Measurements from ENCODE around the gene CHRNB1. TPM values are rescaled to one million over a fixed set of nuclear protein-coding genes. Genes with fewer than 3 reads are reported as not detected.

CHRNB1 gene
- total RNA-seq, 1 experiment from 2014 or later: 1.7 TPM

- CTCF ChIA-PET: no interaction called here
- H3K27ac Mint-ChIP-seq (ENCODE audit: unreplicated experiment): no peak overlapping the region
- no peaks in the 10 kb centered on the region for H3K9me3 Mint-ChIP-seq (ENCODE audit: unreplicated experiment)
These were observed 26.2 kb upstream of the CHRNB1 start for GRCh38 chr17:7418472-7419152.

GRCh38 chr17:7419819-7420610, 24.8 kb upstream of the CHRNB1 start, which contains the start of gene SPEM1:
Gene SPEM1, plus strand, starts transcription at chr17:7420324. Its CDS starts 61 bp downstream, at chr17:7420385.
- Histone ChIP-seq H3K4me3 (ENCODE audit: low read depth, low read length) (no peak within 1 kb of the TSS), H3K9me3 (no peaks in the 10 kb centered on the region), H3K4me1 (no peaks in the 10 kb centered on the region), H3K36me3 (ENCODE audit: control insufficient read depth, insufficient read depth, low read length) (no peaks in the 10 kb centered on the region), H3K27me3 (replicated peaks; ENCODE audit: control insufficient read depth, insufficient read depth, low read length) (no peaks in the 10 kb centered on the region)
- H3K4me3 Mint-ChIP-seq (ENCODE audit: unreplicated experiment): no peak within 1 kb of the TSS
- no peaks in the 10 kb centered on the region for H3K36me3 Mint-ChIP-seq (ENCODE audit: insufficient read depth, unreplicated experiment)
- H3K9me3 Mint-ChIP-seq (ENCODE audit: unreplicated experiment): no peaks in the 10 kb centered on the region
- TF ChIP-seq CTCF (IDR thresholded peaks at IDR 0.05; ENCODE audit: insufficient read depth in 1 of 2, low read depth in 1 of 2, low read length in 1 of 2, severe bottlenecking in 1 of 2, unreplicated experiment in 1 of 2): no peak
- H3K4me1 Mint-ChIP-seq (ENCODE audit: low read depth, unreplicated experiment): no peaks in the 10 kb centered on the region
- intact Hi-C loops (cut with micrococcal nuclease; ENCODE audit: unreplicated experiment): no loop called here
- H3K27me3 Mint-ChIP-seq (ENCODE audit: insufficient read depth, unreplicated experiment): no peaks in the 10 kb centered on the region
- ChIA-PET POLR2A (no interaction called here), CTCF (no interaction called here)
- no TSS peak for BruUV-seq (replicated peaks)
- no peak for DNase-seq
- H3K27ac Mint-ChIP-seq (ENCODE audit: unreplicated experiment): no peak within 1 kb of the TSS

More at GRCh38 chr17:7418472-7419152, 26.2 kb upstream of the CHRNB1 start:
- no TSS peak for BruUV-seq (replicated peaks)
- H3K9me3 ChIP-seq: no peaks in the 10 kb centered on the region
- Mint-ChIP-seq H3K4me1 (ENCODE audit: low read depth, unreplicated experiment) (no peaks in the 10 kb centered on the region), H3K4me3 (ENCODE audit: unreplicated experiment) (no peak overlapping the region), H3K27me3 (ENCODE audit: insufficient read depth, unreplicated experiment) (no peaks in the 10 kb centered on the region), H3K36me3 (ENCODE audit: insufficient read depth, unreplicated experiment) (no peaks in the 10 kb centered on the region)
- H3K4me3 ChIP-seq (ENCODE audit: low read depth, low read length): no peak overlapping the region
- no peak for DNase-seq
- TF ChIP-seq CTCF (IDR thresholded peaks at IDR 0.05; ENCODE audit: insufficient read depth in 1 of 2, low read depth in 1 of 2, low read length in 1 of 2, severe bottlenecking in 1 of 2, unreplicated experiment in 1 of 2): no peak
- intact Hi-C loops (cut with micrococcal nuclease; ENCODE audit: unreplicated experiment): no loop called here
- no peaks in the 10 kb centered on the region for H3K4me1 ChIP-seq
- H3K27me3 ChIP-seq (replicated peaks; ENCODE audit: control insufficient read depth, insufficient read depth, low read length): no peaks in the 10 kb centered on the region
- POLR2A ChIA-PET: no interaction called here
- no peaks in the 10 kb centered on the region for H3K36me3 ChIP-seq (ENCODE audit: control insufficient read depth, insufficient read depth, low read length)

GRCh38 chr17:7421186-7421585, 23.7 kb upstream of the CHRNB1 start:
- intact Hi-C loops (cut with micrococcal nuclease; ENCODE audit: unreplicated experiment): no loop called here
- no peak overlapping the region for H3K4me3 ChIP-seq (ENCODE audit: low read depth, low read length)
- no peaks in the 10 kb centered on the region for H3K9me3 ChIP-seq
- Mint-ChIP-seq H3K27me3 (ENCODE audit: insufficient read depth, unreplicated experiment) (no peaks in the 10 kb centered on the region), H3K36me3 (ENCODE audit: insufficient read depth, unreplicated experiment) (no peaks in the 10 kb centered on the region), H3K4me1 (ENCODE audit: low read depth, unreplicated experiment) (no peaks in the 10 kb centered on the region), H3K27ac (ENCODE audit: unreplicated experiment) (no peak overlapping the region), H3K4me3 (ENCODE audit: unreplicated experiment) (no peak overlapping the region), H3K9me3 (ENCODE audit: unreplicated experiment) (no peaks in the 10 kb centered on the region)
- no peak for TF ChIP-seq CTCF (IDR thresholded peaks at IDR 0.05; ENCODE audit: insufficient read depth in 1 of 2, low read depth in 1 of 2, low read length in 1 of 2, severe bottlenecking in 1 of 2, unreplicated experiment in 1 of 2)
- H3K4me1 ChIP-seq: no peaks in the 10 kb centered on the region
- ChIA-PET CTCF (no interaction called here), POLR2A (no interaction called here)
- DNase-seq: no peak
- no TSS peak for BruUV-seq (replicated peaks)
- no peaks in the 10 kb centered on the region for H3K27me3 ChIP-seq (replicated peaks; ENCODE audit: control insufficient read depth, insufficient read depth, low read length)
- H3K36me3 ChIP-seq (ENCODE audit: control insufficient read depth, insufficient read depth, low read length): no peaks in the 10 kb centered on the region

Data from Caco-2 (cell line).